Right renal cortex interstitium (tissue), 3 donors: Measurements from ENCODE around the gene OR9A4. TPM values are rescaled to one million over a fixed set of nuclear protein-coding genes. Genes with fewer than 3 reads are reported as not detected.

Experiments used
- DNase-seq, 3 donors: peaks; one replicate each; pipeline ENCODE4 v3.0.0-alpha.2; 2013; ENCODE audit warnings: low read depth in 3 of 3, low spot score in 2 of 3
- polyA plus RNA-seq, 3 donors: library from polyadenylated mRNA; unstranded; fragments of 120-200 nt; gene quantifications; one replicate each; pipeline ENCODE4 v1.2.1, GENCODE V29; 2013; ENCODE audit not compliant: insufficient read length in 3 of 3

Gene OR9A4
- polyA plus RNA-seq, 3 donors, result not detected

- no peak for DNase-seq
Measured at GRCh38 chr7:141945356-141945755, 29.2 kb downstream of the OR9A4 start.

- DNase-seq, result no peak
Measured at GRCh38 chr7:141946796-141947195, 30.6 kb downstream of the OR9A4 start, which contains the start of gene CLEC5A. CLEC5A (minus strand) TSS chr7:141946974; CDS start chr7:141946292, 682 bp downstream.

- no peak for DNase-seq
Measured at GRCh38 chr7:141949021-141949420, 32.8 kb downstream of the OR9A4 start.

GRCh38 chr7:141949451-141949850 lies 33.3 kb downstream of the OR9A4 start:
- DNase-seq, result no peak

GRCh38 chr7:141949911-141950310 lies 33.7 kb downstream of the OR9A4 start:
- no peak for DNase-seq

- DNase-seq, result no peak
Measured at GRCh38 chr7:141950806-141951205, 34.6 kb downstream of the OR9A4 start.

- DNase-seq, result no peak
Measured at GRCh38 chr7:141952461-141952860, 36.3 kb downstream of the OR9A4 start.

- DNase-seq, result no peak
Measured at GRCh38 chr7:141954334-141954733, 38.1 kb downstream of the OR9A4 start.

- DNase-seq, result no peak
Measured at GRCh38 chr7:141956084-141956483, 39.9 kb downstream of the OR9A4 start.

GRCh38 chr7:141960687-141961422 lies 44.7 kb downstream of the OR9A4 start:
- no peak for DNase-seq

Other genes with a start within 250 kb of the OR9A4 start
- gene DENND11, start 214.2 kb upstream of the OR9A4 start, polyA plus RNA-seq, result 10 to 100 TPM; 26.8 to 28.1 (median 27.3) TPM
- under 1 TPM in 2 of 3 donors, not detected in 1; 0.19 to 0.35 TPM for gene WEE2, start 208.0 kb upstream of the OR9A4 start, polyA plus RNA-seq
- gene SSBP1, start 178.0 kb upstream of the OR9A4 start, polyA plus RNA-seq, result 100 to 1,000 TPM; 146 to 159 (median 149) TPM
- under 1 TPM; 0.19 to 0.80 (median 0.51) TPM for gene TAS2R3, start 152.3 kb upstream of the OR9A4 start, polyA plus RNA-seq
- 1 to 10 TPM in 2 of 3 donors, under 1 TPM in 1; 0.92 to 1.2 (median 1.2) TPM for gene TAS2R4, start 139.7 kb upstream of the OR9A4 start, polyA plus RNA-seq
- 1 to 10 TPM; 1.4 to 2.2 (median 2.2) TPM for gene TAS2R5, start 126.2 kb upstream of the OR9A4 start, polyA plus RNA-seq
- gene PRSS37, start 74.9 kb upstream of the OR9A4 start, polyA plus RNA-seq, result under 1 TPM in 1 of 3 donors, not detected in 2; 0.08 TPM
- under 1 TPM; 0.14 to 0.26 (median 0.25) TPM for gene CLEC5A, start 30.6 kb downstream of the OR9A4 start, polyA plus RNA-seq
- not detected for gene TAS2R38, start 57.4 kb downstream of the OR9A4 start, polyA plus RNA-seq
- gene MGAM, start 79.5 kb downstream of the OR9A4 start, polyA plus RNA-seq, result 10 to 100 TPM; 13.7 to 25.4 (median 16.9) TPM
- gene MGAM2, start 195.3 kb downstream of the OR9A4 start, polyA plus RNA-seq, result under 1 TPM; 0.37 to 0.92 (median 0.67) TPM